GM19467 (cell line): Measurements from ENCODE around the gene PHKG1.
"Not testable (repeated sequence)": the region's sequence is repeated elsewhere in the genome, so short reads cannot be mapped to it uniquely, and the experiment has no call there.

Experiments used
- ATAC-seq: cut with Tn5 transposase; IDR thresholded peaks from one replicate; pipeline ENCODE4 v1.9.1; 2021; ENCODE audit warnings: mild to moderate bottlenecking, moderate library complexity; ENCODE audit not compliant: unreplicated experiment

Gene PHKG1

DNA sequence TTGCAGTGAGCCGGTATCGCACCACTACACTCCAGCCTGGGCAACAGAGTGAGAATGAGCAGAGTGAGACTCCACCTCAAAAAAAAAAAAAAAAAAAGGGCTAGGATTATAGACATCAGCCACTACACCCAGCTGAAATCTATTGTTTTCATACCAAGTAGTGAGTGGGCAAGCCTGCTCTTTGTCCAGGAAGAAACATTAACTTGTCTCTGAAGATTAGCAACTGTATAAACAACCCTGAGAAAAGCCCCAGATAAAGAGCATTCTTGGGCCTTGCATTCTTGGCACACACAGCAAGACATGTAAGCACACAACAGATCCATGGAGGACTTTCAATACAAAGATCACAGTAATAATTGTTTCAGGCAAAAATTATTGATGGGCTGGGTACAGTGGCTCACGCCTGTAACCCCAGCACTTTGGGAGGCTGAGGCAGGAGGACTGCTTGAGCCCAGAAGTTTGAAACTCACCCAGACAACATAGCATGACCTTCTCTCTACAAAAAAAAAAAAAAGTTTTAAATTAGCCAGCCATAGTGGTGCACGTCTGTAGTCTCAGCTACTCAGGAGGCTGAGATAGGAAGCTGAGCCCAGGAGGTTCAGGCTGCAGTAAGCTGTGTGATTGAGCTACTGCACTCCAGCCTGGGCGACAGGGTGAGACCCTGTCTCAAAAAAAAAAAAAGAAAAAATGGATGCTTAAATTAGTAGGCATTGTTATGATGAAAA, 45.9 kb downstream of the PHKG1 start:
- no peak for ATAC-seq

DNA sequence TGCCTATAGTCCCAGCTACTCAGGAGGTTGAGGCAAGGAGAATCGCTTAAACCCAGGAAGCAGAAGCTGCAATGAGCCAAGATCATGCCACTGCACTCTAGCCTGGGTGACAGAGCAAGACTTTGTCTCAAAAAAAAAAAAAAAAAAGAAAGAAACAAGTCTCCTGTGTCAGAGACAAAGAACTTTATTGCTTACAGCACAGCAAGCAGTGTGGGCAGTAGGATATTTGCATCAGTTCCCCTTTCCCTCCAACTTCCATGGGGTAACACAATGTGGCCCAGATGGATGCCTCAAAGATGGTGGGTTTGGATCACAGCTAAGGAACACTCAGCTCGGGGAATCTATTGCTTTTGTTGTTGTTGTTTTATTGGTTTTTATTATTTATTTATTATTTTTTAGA, 47.0 kb downstream of the PHKG1 start:
- not testable (repeated sequence) for ATAC-seq

DNA sequence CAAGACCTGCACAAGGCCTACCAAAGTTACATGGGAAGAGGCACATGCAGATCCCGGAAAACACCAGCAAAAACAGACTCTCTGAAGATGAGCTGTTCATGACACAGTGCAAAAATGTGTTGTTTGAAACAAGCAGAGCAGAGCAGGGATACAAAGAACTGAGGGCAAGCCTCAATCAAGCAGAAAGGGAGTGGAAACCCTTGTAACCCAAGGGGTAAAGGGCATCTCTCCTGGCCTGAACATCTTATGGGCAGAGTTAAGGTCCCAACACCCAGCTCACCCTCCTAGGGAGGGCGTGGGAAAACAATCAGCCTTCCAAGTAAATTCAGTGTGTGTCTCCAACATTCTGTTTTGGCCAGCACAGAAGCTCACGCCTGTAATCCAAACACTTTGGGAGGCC, 52.0 kb downstream of the PHKG1 start:
- no peak for ATAC-seq

DNA sequence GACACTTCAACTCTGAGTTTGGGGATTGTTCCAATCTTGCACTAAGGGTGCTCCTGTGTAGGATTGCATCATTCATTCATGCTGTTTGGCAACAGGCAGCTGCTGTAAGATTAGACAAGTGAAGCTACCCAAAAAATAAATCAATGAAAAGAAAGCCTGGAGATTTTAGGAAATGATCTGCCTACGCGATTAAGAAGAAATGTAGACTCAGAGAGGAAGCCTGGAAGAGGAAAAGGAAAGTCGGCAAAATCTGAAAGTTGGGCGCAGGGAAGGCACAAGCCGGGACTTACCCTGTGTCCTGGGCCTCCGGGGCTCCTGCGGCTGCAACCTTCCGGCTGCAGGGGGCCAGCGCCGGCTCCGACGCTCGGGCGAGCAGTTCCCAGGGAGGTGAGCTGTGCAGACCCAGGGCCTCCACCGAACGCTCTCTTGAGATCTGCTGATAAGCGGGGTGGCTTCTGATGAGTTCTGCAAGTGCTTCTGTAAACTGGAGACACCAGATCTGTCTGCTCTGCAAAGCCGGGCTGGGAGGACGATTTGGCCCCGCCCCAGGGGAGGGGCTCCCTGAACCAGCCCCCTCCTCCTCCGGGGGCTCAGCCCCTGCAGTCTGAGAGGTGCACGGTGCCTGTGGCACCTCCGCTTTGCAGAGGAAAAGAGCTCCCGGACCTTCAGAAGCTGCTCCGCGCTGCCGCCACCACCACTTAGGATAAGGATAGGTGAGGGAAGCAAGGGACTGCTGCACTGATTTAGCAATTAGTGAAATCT, 58.9 kb downstream of the PHKG1 start:
- ATAC-seq, result peak; percentile 98

DNA sequence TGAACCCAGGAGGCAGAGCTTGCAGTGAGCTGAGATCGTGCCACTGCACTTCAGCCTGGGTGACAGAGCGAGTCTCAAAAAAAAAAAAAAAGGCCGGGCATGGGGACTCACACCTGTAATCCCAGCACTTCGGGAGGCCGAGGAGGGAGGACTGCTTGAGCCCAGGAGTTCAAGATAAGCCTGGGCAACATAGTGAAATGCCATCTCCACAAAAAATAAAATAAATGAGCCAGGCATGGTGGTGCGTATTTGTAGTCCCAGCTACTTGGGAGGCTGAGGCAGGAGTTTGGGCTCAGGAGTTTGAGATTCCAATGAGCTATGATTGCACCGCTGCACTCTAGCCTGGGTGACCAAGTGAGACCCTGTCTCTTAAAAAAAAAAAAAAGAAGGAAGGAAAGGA, 60.2 kb downstream of the PHKG1 start:
- ATAC-seq, result not testable (repeated sequence)

DNA sequence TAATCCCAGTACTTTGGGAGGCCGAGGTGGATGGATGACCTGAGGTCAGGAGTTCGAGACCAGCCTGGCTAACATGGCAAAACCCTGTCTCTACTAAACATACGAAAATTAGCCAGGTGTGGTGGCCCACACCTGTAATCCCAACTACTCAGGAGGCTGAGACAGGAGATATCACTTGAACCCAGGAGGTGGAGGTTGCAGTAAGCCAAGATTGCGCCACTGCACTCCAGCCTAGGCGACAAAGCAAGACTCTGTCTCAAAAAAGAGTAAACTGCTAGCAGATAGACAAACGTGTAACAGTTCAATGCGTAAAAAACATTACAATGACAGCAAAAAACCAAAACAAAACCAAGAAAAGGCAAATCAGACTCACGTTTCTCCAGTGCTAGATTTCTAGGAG, 61.2 kb downstream of the PHKG1 start:
- ATAC-seq, result not testable (repeated sequence)

DNA sequence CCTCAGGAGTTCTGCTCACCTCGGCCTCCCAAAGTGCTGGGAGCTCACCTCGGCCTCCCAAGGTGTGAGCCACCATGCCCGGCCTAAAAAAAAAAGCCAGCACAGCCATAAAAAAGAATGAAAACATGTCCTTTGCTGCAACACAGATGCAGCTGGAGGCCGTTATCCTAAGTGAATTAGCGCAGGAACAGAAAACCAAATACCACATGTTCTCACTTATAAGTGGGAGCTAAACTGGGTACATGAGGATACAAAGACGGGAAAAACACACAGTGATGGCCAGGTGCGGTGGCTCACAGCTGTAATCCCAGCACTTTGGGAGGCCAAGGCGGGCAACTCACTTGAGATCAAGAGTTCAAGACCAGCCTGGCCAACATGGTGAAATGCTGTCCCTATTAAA, 62.4 kb downstream of the PHKG1 start:
- ATAC-seq, result no peak
